Activated T-cell treated with anti-CD3 and anti-CD28 coated beads, Interleukin-2, amount 50 U/mL, for 24 hours (primary cell): ENCODE results near the gene TLK1.

ENCODE experiments used
- DNase-seq: peaks from one replicate; pipeline ENCODE4 v3.0.0-alpha.2; 2020
- H3K27ac Mint-ChIP-seq: 2 replicates; pipeline ENCODE4 v1.8.0; 2020; ENCODE audit warnings: mild to moderate bottlenecking, mixed read lengths
- H3K27me3 Mint-ChIP-seq: 2 replicates; pipeline ENCODE4 v1.8.0; 2020; ENCODE audit warnings: mixed read lengths
- H3K36me3 Mint-ChIP-seq: 2 replicates; pipeline ENCODE4 v1.8.0; 2020; ENCODE audit warnings: low read depth, mixed read lengths
- H3K4me1 Mint-ChIP-seq: 2 replicates; pipeline ENCODE4 v1.8.0; 2020; ENCODE audit warnings: low read depth, mixed read lengths
- H3K4me3 Mint-ChIP-seq: 2 replicates; pipeline ENCODE4 v1.8.0; 2020; ENCODE audit warnings: mild to moderate bottlenecking, moderate library complexity, mixed read lengths
- H3K9me3 Mint-ChIP-seq: 2 replicates; pipeline ENCODE4 v1.8.0; 2020; ENCODE audit warnings: mixed read lengths

The TLK1 gene

GRCh38 chr2:171057575-171057974, 103.1 kb downstream of the TLK1 start:
- peaks cover 83% of the 10 kb centered on the region for H3K36me3 Mint-ChIP-seq
- DNase-seq, result no peak
- H3K9me3 Mint-ChIP-seq, result no peaks in the 10 kb centered on the region
- H3K4me1 Mint-ChIP-seq, result peaks cover 3% of the 10 kb centered on the region
- no peak overlapping the region for H3K4me3 Mint-ChIP-seq
- H3K27me3 Mint-ChIP-seq, result no peaks in the 10 kb centered on the region
- no peak overlapping the region for H3K27ac Mint-ChIP-seq

GRCh38 chr2:171056307-171056706, 104.4 kb downstream of the TLK1 start:
- no peaks in the 10 kb centered on the region for H3K27me3 Mint-ChIP-seq
- no peak overlapping the region for H3K4me3 Mint-ChIP-seq

GRCh38 chr2:171049691-171050090, 111.0 kb downstream of the TLK1 start:
- H3K27ac Mint-ChIP-seq, result no peak overlapping the region
- peaks cover 3% of the 10 kb centered on the region for H3K4me1 Mint-ChIP-seq
- DNase-seq, result no peak
- H3K4me3 Mint-ChIP-seq, result no peak overlapping the region
- no peaks in the 10 kb centered on the region for H3K9me3 Mint-ChIP-seq
- H3K27me3 Mint-ChIP-seq, result no peaks in the 10 kb centered on the region
- H3K36me3 Mint-ChIP-seq, result peaks cover 90% of the 10 kb centered on the region

More at GRCh38 chr2:171056307-171056706, 104.4 kb downstream of the TLK1 start:
- Mint-ChIP-seq H3K27ac (no peak overlapping the region), H3K9me3 (no peaks in the 10 kb centered on the region), H3K4me1 (peaks cover 3% of the 10 kb centered on the region), H3K36me3 (peaks cover 91% of the 10 kb centered on the region)
- no peak for DNase-seq

GRCh38 chr2:171046048-171046560, 114.6 kb downstream of the TLK1 start:
- no peaks in the 10 kb centered on the region for H3K27me3 Mint-ChIP-seq
- DNase-seq, result no peak
- no peak overlapping the region for H3K4me3 Mint-ChIP-seq
- no peaks in the 10 kb centered on the region for H3K9me3 Mint-ChIP-seq
- H3K4me1 Mint-ChIP-seq, result peaks cover 32% of the 10 kb centered on the region
- H3K27ac Mint-ChIP-seq, result no peak overlapping the region
- peaks cover 90% of the 10 kb centered on the region for H3K36me3 Mint-ChIP-seq

GRCh38 chr2:171044416-171044815, 116.3 kb downstream of the TLK1 start:
- peak overlapping the region; percentile 74 for H3K27ac Mint-ChIP-seq

GRCh38 chr2:171042253-171042969, 118.3 kb downstream of the TLK1 start:
- Mint-ChIP-seq H3K36me3 (peaks cover 89% of the 10 kb centered on the region), H3K27me3 (no peaks in the 10 kb centered on the region), H3K4me3 (no peak overlapping the region), H3K9me3 (no peaks in the 10 kb centered on the region), H3K4me1 (peaks cover 32% of the 10 kb centered on the region), H3K27ac (peak overlapping the region; percentile 73)
- DNase-seq, result no peak

More at GRCh38 chr2:171044416-171044815, 116.3 kb downstream of the TLK1 start:
- no peaks in the 10 kb centered on the region for H3K27me3 Mint-ChIP-seq
- peaks cover 32% of the 10 kb centered on the region for H3K4me1 Mint-ChIP-seq
- no peaks in the 10 kb centered on the region for H3K9me3 Mint-ChIP-seq
- H3K36me3 Mint-ChIP-seq, result peaks cover 87% of the 10 kb centered on the region
- no peak overlapping the region for H3K4me3 Mint-ChIP-seq
- no peak for DNase-seq

GRCh38 chr2:171036532-171036931, 124.2 kb downstream of the TLK1 start:
- peaks cover 89% of the 10 kb centered on the region for H3K36me3 Mint-ChIP-seq
- peaks cover 12% of the 10 kb centered on the region for H3K9me3 Mint-ChIP-seq
- H3K27me3 Mint-ChIP-seq, result no peaks in the 10 kb centered on the region
- DNase-seq, result no peak
- no peak overlapping the region for H3K4me3 Mint-ChIP-seq
- peak overlapping the region; percentile 31 for H3K27ac Mint-ChIP-seq
- H3K4me1 Mint-ChIP-seq, result peaks cover 22% of the 10 kb centered on the region

- no peak for DNase-seq
- Mint-ChIP-seq H3K36me3 (peaks cover 89% of the 10 kb centered on the region), H3K27ac (no peak overlapping the region), H3K9me3 (peaks cover 12% of the 10 kb centered on the region), H3K4me1 (peaks cover 22% of the 10 kb centered on the region), H3K4me3 (no peak overlapping the region), H3K27me3 (no peaks in the 10 kb centered on the region)
Measured at GRCh38 chr2:171034315-171034714, 126.4 kb downstream of the TLK1 start.

GRCh38 chr2:171025214-171025613, 135.5 kb downstream of the TLK1 start:
- Mint-ChIP-seq H3K4me1 (peaks cover 31% of the 10 kb centered on the region), H3K36me3 (peaks cover 73% of the 10 kb centered on the region), H3K27ac (no peak overlapping the region), H3K4me3 (no peak overlapping the region), H3K27me3 (no peaks in the 10 kb centered on the region), H3K9me3 (no peaks in the 10 kb centered on the region)
- DNase-seq, result no peak

GRCh38 chr2:171018522-171018921, 142.2 kb downstream of the TLK1 start:
- H3K36me3 Mint-ChIP-seq, result peaks cover 69% of the 10 kb centered on the region
- no peak overlapping the region for H3K4me3 Mint-ChIP-seq
- peaks cover 42% of the 10 kb centered on the region for H3K4me1 Mint-ChIP-seq
- no peak for DNase-seq
- H3K27me3 Mint-ChIP-seq, result no peaks in the 10 kb centered on the region
- peak overlapping the region; percentile 86 for H3K27ac Mint-ChIP-seq
- no peaks in the 10 kb centered on the region for H3K9me3 Mint-ChIP-seq

GRCh38 chr2:171016125-171016524, 144.6 kb downstream of the TLK1 start:
- H3K27me3 Mint-ChIP-seq, result no peaks in the 10 kb centered on the region
- peaks cover 31% of the 10 kb centered on the region for H3K4me1 Mint-ChIP-seq
- H3K9me3 Mint-ChIP-seq, result no peaks in the 10 kb centered on the region
- H3K27ac Mint-ChIP-seq, result no peak overlapping the region
- H3K36me3 Mint-ChIP-seq, result peaks cover 61% of the 10 kb centered on the region
- no peak for DNase-seq
- no peak overlapping the region for H3K4me3 Mint-ChIP-seq

- no peak for DNase-seq
- Mint-ChIP-seq H3K27ac (no peak overlapping the region), H3K4me3 (no peak overlapping the region), H3K4me1 (peaks cover 19% of the 10 kb centered on the region), H3K36me3 (peaks cover 67% of the 10 kb centered on the region), H3K9me3 (no peaks in the 10 kb centered on the region), H3K27me3 (no peaks in the 10 kb centered on the region)
Measured at GRCh38 chr2:171013851-171014250, 146.8 kb downstream of the TLK1 start.

GRCh38 chr2:171009386-171009785, 151.3 kb downstream of the TLK1 start:
- H3K36me3 Mint-ChIP-seq, result peaks cover 80% of the 10 kb centered on the region
- H3K4me3 Mint-ChIP-seq, result no peak overlapping the region
- H3K9me3 Mint-ChIP-seq, result no peaks in the 10 kb centered on the region
- DNase-seq, result no peak
- no peak overlapping the region for H3K27ac Mint-ChIP-seq
- no peaks in the 10 kb centered on the region for H3K27me3 Mint-ChIP-seq
- H3K4me1 Mint-ChIP-seq, result peaks cover 19% of the 10 kb centered on the region

- no peak for DNase-seq
- Mint-ChIP-seq H3K36me3 (peaks cover 81% of the 10 kb centered on the region), H3K4me3 (no peak overlapping the region), H3K27ac (peak overlapping the region; percentile 9), H3K9me3 (no peaks in the 10 kb centered on the region), H3K27me3 (no peaks in the 10 kb centered on the region), H3K4me1 (peaks cover 22% of the 10 kb centered on the region)
Measured at GRCh38 chr2:171008550-171009205, 152.0 kb downstream of the TLK1 start.

GRCh38 chr2:171004833-171005232, 155.9 kb downstream of the TLK1 start:
- Mint-ChIP-seq H3K4me1 (peaks cover 31% of the 10 kb centered on the region), H3K27me3 (no peaks in the 10 kb centered on the region), H3K36me3 (peaks cover 87% of the 10 kb centered on the region), H3K9me3 (no peaks in the 10 kb centered on the region), H3K4me3 (peak overlapping the region; percentile 38), H3K27ac (peak overlapping the region; percentile 90)
- no peak for DNase-seq
